Natural killer cell (primary cell): Measurements from ENCODE around the gene FAR2. TPM values are rescaled to one million over a fixed set of nuclear protein-coding genes. Genes with fewer than 3 reads are reported as not detected.
A peak's percentile ranks its signal among the peaks of the same experiment; 100 is the strongest.

ENCODE experiments used
- ATAC-seq, 3 donors: fragments of 150-1000 bp in 2 of 3; fragments of 200-7000 bp in 1 of 3; cut with Tn5 transposase; 1 replicate in 1 of 3; 2 replicates in 2 of 3; pipeline ENCODE4 v1.10.0; 2021; ENCODE audit warnings: mild to moderate bottlenecking in 2 of 3, moderate library complexity in 2 of 3
- DNase-seq, 2 donors: peaks; one replicate each; pipeline versions ENCODE4 v3.0.0 to v3.0.0-alpha.2; 2013 to 2021; ENCODE audit warnings: mixed read lengths in 1 of 2
- H3K27ac ChIP-seq: one replicate; pipeline ENCODE4 v1.5.1; 2013; ENCODE audit warnings: mild to moderate bottlenecking, low read length
- H3K27me3 ChIP-seq: one replicate; pipeline ENCODE4 v1.6.1; 2013; ENCODE audit warnings: low read length; ENCODE audit not compliant: control insufficient read depth, insufficient read depth
- H3K36me3 ChIP-seq: one replicate; pipeline ENCODE4 v1.6.1; 2013; ENCODE audit warnings: low read length; ENCODE audit not compliant: control insufficient read depth, insufficient read depth
- H3K4me1 ChIP-seq: one replicate; pipeline ENCODE4 v1.6.1; 2013; ENCODE audit warnings: low read length; ENCODE audit not compliant: control insufficient read depth, insufficient read depth
- H3K4me3 ChIP-seq: one replicate; pipeline ENCODE4 v1.5.1; 2013; ENCODE audit warnings: low read length
- H3K9me3 ChIP-seq: one replicate; pipeline ENCODE4 v1.6.1; 2013; ENCODE audit warnings: low read length; ENCODE audit not compliant: control insufficient read depth, insufficient read depth
- H3K27ac Mint-ChIP-seq, 2 donors: one replicate each; pipeline ENCODE4 v1.8.0; 2022; ENCODE audit warnings: mild to moderate bottlenecking in 2 of 2, mixed read lengths in 2 of 2, moderate library complexity in 1 of 2
- H3K27me3 Mint-ChIP-seq, 2 donors: one replicate each; pipeline ENCODE4 v1.8.0; 2022; ENCODE audit warnings: low read depth in 2 of 2, mixed read lengths in 2 of 2
- H3K36me3 Mint-ChIP-seq: one replicate; pipeline ENCODE4 v1.8.0; 2022; ENCODE audit warnings: mixed read lengths
- H3K4me1 Mint-ChIP-seq, 2 donors: one replicate each; pipeline ENCODE4 v1.8.0; 2022; ENCODE audit warnings: mixed read lengths in 2 of 2
- H3K4me3 Mint-ChIP-seq: one replicate; pipeline ENCODE4 v1.8.0; 2022; ENCODE audit warnings: mild to moderate bottlenecking, moderate library complexity, mixed read lengths
- H3K9me3 Mint-ChIP-seq, 2 donors: one replicate each; pipeline ENCODE4 v1.8.0; 2022; ENCODE audit warnings: mixed read lengths in 2 of 2
- WGBS: methylation state at CpG from one replicate; pipeline ENCODE4 v1.1.7; 2013; ENCODE audit warnings: missing lambda C conversion rate; ENCODE audit not compliant: insufficient coverage; 5-methylcytosine and 5-hydroxymethylcytosine counted together
- intact Hi-C: fragments of 100-400 bp; cut with micrococcal nuclease; formaldehyde crosslinking; loops from one replicate; pipeline ENCODE4 v1.14.2; 2022
- total RNA-seq, 4 donors: library from RNA; stranded (reverse); fragments of 120-200 nt in 1 of 4; gene quantifications; one replicate each; pipeline versions ENCODE4 v1.2.3 to v1.2.4, GENCODE V29; 2013 to 2022
- TF ChIP-seq, protein P1 (sequence below): fragments of 200-600 bp; IDR thresholded peaks from one replicate; pipeline ENCODE4 v1.8.0; 2022; ENCODE audit warnings: antibody characterized with exemption

The FAR2 gene
- 1 to 10 TPM; 1.5 to 3.5 (median 1.7) TPM for total RNA-seq
- total RNA-seq (2013) = 2.1 TPM

DNA sequence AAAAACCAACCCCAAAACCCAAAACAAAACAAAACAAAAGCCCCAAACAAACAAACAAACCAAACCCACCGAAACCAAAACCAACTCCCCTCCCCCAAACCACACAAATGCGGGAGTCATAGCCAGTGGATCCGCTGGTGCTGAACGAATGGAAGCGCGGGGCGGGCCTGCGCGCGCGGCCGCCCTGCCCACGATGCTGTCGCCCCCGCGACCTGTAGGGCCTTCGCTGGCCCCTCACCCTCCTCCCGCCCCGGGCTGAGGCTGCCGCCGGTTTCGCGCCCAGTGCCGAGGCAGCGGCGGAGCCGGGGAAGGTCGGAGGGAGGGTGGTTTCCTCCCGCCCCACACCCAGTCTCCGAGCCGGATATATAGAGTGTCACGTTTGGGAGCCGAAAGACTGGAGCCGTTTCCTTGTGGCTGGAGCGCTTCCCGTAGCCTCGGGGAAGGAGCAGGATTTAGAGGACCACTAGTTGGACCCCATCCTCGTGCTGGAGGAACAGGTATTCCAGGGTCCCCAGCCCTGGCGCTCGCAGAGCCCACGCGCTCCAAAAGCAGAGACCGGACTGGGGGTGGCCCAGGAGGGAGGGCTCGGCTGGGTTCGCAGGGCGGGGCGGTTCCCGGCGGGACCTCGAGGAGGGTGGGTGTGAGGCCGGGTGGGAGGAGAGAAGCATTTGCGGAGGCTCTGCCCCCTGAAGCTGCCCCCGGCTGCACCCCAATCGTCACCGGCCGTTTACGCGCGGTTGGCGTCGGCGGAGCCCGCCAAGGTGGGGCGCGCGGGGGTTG lies at the start of gene FAR2:
Gene FAR2, plus strand, starts transcription at position 368 of the 780 bp plus-strand sequence. CDS start 121,172 bp downstream, outside the sequence.
- 1% methylated on average over 66 of the region's 66 CpGs for WGBS
- H3K36me3 Mint-ChIP-seq = no peaks in the 10 kb centered on the region
- no peaks in the 10 kb centered on the region for H3K9me3 Mint-ChIP-seq
- intact Hi-C loops = no loop called here
- H3K27me3 ChIP-seq = no peaks in the 10 kb centered on the region
- peaks cover 19% of the 10 kb centered on the region for H3K4me1 ChIP-seq
- no peaks in the 10 kb centered on the region for H3K9me3 ChIP-seq
- DNase-seq (peak; percentile 25 to 63), ATAC-seq (peak; percentile 79 to 80 (median 79))
- peak within 1 kb of the TSS; percentile 59 for H3K4me3 ChIP-seq
- no peaks in the 10 kb centered on the region for H3K36me3 ChIP-seq
- H3K4me3 Mint-ChIP-seq = peak within 1 kb of the TSS; percentile 97
- H3K4me1 Mint-ChIP-seq = peaks cover 18 to 23% of the 10 kb centered on the region in 2 donors
- peaks cover 0 to 5% of the 10 kb centered on the region in 2 donors for H3K27me3 Mint-ChIP-seq
- TF ChIP-seq, protein P1, sequence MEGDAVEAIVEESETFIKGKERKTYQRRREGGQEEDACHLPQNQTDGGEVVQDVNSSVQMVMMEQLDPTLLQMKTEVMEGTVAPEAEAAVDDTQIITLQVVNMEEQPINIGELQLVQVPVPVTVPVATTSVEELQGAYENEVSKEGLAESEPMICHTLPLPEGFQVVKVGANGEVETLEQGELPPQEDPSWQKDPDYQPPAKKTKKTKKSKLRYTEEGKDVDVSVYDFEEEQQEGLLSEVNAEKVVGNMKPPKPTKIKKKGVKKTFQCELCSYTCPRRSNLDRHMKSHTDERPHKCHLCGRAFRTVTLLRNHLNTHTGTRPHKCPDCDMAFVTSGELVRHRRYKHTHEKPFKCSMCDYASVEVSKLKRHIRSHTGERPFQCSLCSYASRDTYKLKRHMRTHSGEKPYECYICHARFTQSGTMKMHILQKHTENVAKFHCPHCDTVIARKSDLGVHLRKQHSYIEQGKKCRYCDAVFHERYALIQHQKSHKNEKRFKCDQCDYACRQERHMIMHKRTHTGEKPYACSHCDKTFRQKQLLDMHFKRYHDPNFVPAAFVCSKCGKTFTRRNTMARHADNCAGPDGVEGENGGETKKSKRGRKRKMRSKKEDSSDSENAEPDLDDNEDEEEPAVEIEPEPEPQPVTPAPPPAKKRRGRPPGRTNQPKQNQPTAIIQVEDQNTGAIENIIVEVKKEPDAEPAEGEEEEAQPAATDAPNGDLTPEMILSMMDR = no peak
- H3K27ac Mint-ChIP-seq = peak within 1 kb of the TSS; percentile 23 to 89
- no peak within 1 kb of the TSS for H3K27ac ChIP-seq

DNA sequence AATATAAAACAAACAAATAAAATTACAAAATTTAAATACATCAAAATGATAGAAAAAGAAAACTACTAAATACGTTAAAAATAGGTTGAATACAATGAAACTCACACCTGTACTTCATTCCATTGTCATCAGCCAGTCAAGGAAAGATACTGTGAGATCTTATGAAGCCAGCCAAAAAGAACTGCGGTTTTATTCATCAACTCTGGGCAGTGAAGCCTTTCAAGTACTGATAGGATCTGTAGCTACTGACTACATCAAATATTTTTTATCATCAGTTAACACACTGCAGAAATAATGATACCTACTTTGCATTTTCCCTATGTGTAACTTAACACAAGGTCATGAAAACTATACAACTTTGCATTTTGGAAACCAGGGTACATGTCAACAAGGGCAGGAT lies 46.3 kb upstream of the FAR2 start:
- no peaks in the 10 kb centered on the region for H3K9me3 ChIP-seq
- H3K27me3 ChIP-seq = no peaks in the 10 kb centered on the region
- no peaks in the 10 kb centered on the region for H3K36me3 ChIP-seq
- WGBS = 39% methylated on average over 2 of the region's 2 CpGs
- peaks cover 8% of the 10 kb centered on the region for H3K36me3 Mint-ChIP-seq
- peak overlapping the region; percentile 50 for H3K27ac ChIP-seq
- H3K27ac Mint-ChIP-seq = peak overlapping the region; percentile 80 to 90
- TF ChIP-seq, protein P1 = no peak
- H3K9me3 Mint-ChIP-seq = no peaks in the 10 kb centered on the region
- ATAC-seq (no peak), DNase-seq (peak in 1 of 2 donors; percentile 28)
- peaks cover 12% of the 10 kb centered on the region for H3K4me1 ChIP-seq
- H3K4me1 Mint-ChIP-seq = peaks cover 24 to 29% of the 10 kb centered on the region in 2 donors
- intact Hi-C loops = no loop called here
- H3K4me3 ChIP-seq = no peak overlapping the region
- no peak overlapping the region for H3K4me3 Mint-ChIP-seq
- H3K27me3 Mint-ChIP-seq = no peaks in the 10 kb centered on the region

DNA sequence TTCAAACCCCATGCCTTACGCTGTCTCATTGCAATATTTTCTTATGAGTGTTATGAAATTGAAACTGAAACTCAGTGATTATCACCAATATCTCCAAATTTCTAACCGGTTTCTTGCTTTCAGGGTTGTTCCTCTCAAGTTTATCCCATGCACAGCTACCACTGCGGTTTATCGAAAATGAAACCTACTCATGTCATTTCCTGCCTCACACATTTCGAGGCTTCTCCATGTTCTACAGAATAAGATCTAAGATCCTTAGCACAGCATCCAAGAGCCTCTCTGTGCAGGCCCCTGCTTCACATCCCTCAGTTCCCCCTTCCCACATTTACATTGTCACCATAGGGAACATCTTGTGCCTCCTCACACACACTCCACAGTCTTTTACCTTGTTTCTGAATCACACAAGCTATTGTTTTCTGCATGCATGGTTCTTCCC lies 45.5 kb upstream of the FAR2 start:
- peaks cover 12% of the 10 kb centered on the region for H3K4me1 ChIP-seq
- intact Hi-C loops = no loop called here
- H3K27ac ChIP-seq = peak overlapping the region; percentile 50
- TF ChIP-seq, protein P1 = no peak
- Mint-ChIP-seq H3K27ac (peak overlapping the region; percentile 80 to 90), H3K4me1 (peaks cover 24 to 29% of the 10 kb centered on the region in 2 donors), H3K27me3 (no peaks in the 10 kb centered on the region), H3K36me3 (peaks cover 8% of the 10 kb centered on the region), H3K4me3 (peak overlapping the region; percentile 76), H3K9me3 (no peaks in the 10 kb centered on the region)
- DNase-seq = peak in 1 of 2 donors; percentile 84
- H3K27me3 ChIP-seq = no peaks in the 10 kb centered on the region
- no peaks in the 10 kb centered on the region for H3K36me3 ChIP-seq
- ATAC-seq = peak; percentile 90 to 94 (median 94)
- WGBS = 3% methylated on average over 5 of the region's 5 CpGs
- no peaks in the 10 kb centered on the region for H3K9me3 ChIP-seq
- H3K4me3 ChIP-seq = no peak overlapping the region
